ENCODE results near the gene SUFU.

DNA sequence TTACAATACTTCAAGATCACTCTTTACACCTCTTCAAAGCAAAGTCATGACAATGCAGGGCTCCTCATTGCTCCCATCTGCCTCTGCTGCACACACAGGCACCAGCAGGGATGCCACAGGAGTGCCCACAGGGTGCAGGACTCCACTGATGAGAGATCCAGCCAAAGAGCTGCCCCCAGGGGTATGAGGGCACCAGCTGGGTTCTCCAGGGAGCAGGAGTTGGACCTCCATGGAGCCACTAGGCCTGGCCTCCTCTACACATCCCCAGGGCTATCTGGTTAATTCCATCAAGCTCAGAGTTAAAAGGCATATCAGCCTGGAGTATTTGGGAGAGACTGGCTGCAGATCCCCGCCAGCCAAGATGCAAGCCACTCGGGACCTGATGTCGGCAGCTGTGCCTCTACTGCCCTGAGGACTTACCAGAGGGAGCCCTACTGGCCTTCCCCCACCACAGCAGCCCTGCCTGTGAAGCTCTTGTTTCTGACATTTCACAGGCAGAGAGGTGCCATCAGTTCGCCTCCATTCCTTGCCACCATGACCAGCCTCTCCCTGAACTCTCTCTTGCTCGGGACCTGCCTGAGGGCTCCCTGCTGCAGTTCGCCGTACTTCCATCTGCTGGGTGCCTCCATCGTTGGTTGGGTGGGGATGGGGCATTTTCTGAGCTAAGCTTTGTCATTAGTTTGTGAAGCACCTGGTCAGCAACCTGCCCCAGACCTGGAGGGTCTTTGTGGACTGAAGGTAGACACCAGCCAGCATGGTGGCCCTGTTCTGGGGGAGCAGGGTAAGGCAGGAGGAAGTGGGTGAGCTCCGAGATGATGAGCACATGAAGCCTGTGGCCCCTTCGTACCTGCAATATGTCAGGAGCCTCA, 128.0 kb downstream of the SUFU start:
- no peak for TF ChIP-seq EP300 (IDR thresholded peaks at IDR 0.05)
- TF ChIP-seq CTCF (IDR thresholded peaks at IDR 0.05), result no peak
- no peak for TF ChIP-seq POLR2A (IDR thresholded peaks at IDR 0.05)
- no peak for TF ChIP-seq POLR2AphosphoS5 (IDR thresholded peaks at IDR 0.05)

All from gastroesophageal sphincter (tissue), 3 donors.